ENCODE data around the gene BMS1.
"Not testable (repeated sequence)": the region's sequence is repeated elsewhere in the genome, so short reads cannot be mapped to it uniquely, and the experiment has no call there.

Gene BMS1, protein sequence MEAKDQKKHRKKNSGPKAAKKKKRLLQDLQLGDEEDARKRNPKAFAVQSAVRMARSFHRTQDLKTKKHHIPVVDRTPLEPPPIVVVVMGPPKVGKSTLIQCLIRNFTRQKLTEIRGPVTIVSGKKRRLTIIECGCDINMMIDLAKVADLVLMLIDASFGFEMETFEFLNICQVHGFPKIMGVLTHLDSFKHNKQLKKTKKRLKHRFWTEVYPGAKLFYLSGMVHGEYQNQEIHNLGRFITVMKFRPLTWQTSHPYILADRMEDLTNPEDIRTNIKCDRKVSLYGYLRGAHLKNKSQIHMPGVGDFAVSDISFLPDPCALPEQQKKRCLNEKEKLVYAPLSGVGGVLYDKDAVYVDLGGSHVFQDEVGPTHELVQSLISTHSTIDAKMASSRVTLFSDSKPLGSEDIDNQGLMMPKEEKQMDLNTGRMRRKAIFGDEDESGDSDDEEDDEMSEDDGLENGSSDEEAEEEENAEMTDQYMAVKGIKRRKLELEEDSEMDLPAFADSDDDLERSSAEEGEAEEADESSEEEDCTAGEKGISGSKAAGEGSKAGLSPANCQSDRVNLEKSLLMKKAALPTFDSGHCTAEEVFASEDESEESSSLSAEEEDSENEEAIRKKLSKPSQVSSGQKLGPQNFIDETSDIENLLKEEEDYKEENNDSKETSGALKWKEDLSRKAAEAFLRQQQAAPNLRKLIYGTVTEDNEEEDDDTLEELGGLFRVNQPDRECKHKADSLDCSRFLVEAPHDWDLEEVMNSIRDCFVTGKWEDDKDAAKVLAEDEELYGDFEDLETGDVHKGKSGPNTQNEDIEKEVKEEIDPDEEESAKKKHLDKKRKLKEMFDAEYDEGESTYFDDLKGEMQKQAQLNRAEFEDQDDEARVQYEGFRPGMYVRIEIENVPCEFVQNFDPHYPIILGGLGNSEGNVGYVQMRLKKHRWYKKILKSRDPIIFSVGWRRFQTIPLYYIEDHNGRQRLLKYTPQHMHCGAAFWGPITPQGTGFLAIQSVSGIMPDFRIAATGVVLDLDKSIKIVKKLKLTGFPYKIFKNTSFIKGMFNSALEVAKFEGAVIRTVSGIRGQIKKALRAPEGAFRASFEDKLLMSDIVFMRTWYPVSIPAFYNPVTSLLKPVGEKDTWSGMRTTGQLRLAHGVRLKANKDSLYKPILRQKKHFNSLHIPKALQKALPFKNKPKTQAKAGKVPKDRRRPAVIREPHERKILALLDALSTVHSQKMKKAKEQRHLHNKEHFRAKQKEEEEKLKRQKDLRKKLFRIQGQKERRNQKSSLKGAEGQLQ

DNA sequence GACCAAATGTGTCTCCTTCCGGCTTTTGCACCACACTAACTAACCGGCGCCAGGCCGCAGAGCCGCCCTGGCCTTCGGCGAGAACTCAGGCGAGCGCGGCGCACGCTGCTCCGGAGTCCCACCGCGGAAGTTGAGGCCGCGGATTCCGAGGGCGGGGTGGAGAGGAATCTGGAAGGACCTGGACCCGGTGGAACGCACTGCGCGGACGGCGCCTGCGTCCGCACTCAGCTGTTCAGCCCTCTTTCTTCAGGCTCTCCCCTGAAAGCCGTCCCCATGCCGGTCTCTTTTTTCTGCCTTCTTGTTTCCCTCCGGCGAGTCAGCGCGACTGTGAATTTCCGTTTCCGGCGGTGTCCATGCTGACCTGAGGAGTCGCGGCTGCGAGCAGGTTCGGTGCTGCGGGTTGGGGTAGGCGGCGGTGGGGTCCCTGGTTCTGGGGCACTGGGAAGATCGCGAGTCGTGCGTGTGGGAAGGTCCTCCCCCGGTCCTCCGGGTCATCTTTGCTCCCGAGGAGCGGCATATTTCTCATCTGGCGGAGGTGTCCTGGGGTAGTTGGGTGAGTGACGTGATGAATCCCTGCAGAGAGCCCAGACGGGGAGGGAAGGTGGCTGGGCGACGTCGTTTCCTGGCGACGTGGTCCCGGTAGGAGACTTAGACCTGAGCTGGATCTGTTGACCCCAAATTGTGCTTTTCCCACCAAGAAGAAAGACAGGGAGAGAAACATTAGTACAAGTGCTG is at the start of gene BMS1:
Gene BMS1 (plus strand): TSS at position 350 of the 735 bp plus-strand sequence. CDS start 1,600 bp downstream, outside the sequence.
- DNase-seq (ENCODE audit: low spot score) = peak; percentile 61

GRCh38 chr10:42734536-42734935 is 48.1 kb upstream of the BMS1 start:
- peak; percentile 26 for DNase-seq (ENCODE audit: low spot score)

DNA sequence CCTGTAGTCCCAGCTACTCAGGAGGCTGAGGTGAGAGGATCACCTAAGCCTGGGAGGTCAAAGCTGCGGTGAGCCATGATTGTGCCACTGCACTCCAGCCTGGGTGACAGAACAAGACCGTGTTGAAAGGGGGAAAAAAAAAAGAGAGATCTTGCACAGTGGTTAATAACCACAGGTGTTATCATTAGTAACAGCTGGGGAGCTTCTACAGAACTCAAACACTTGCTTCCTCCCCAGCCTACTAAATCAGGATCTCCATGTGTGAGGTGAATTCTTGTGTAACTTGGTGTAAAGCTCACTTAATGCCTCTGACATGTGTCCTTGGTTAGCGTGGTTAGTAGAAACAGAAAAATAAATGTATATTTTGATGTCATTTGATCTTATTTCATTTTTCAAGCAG is 43.9 kb upstream of the BMS1 start:
- DNase-seq (ENCODE audit: low spot score) = no peak

GRCh38 chr10:42741536-42741935 is 41.1 kb upstream of the BMS1 start:
- not testable (repeated sequence) for DNase-seq (ENCODE audit: low spot score)

DNA sequence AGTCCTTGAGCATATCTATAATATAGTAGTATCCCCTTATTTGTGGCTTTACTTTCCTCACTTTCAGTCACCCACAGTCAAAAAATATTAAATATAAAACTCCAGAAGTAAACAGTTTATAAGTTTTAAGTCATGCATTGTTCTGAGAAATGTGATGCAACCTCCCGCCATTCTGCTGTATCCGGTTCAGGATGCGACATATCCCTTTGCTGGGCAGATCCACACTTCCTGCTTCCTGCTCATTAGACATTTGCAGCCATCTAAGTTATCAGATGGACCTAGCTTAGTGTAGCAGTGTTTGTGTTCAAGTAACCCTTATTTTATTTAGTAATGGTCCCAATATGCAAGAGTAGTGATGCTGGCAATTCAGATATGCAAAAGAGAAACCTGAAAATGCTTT is 38.9 kb upstream of the BMS1 start:
- no peak for DNase-seq (ENCODE audit: low spot score)

- no peak for DNase-seq (ENCODE audit: low spot score)
Measured at GRCh38 chr10:42744134-42744701, 38.4 kb upstream of the BMS1 start.

- peak; percentile 28 for DNase-seq (ENCODE audit: low spot score)
Measured at GRCh38 chr10:42753126-42753506, 29.5 kb upstream of the BMS1 start.

DNA sequence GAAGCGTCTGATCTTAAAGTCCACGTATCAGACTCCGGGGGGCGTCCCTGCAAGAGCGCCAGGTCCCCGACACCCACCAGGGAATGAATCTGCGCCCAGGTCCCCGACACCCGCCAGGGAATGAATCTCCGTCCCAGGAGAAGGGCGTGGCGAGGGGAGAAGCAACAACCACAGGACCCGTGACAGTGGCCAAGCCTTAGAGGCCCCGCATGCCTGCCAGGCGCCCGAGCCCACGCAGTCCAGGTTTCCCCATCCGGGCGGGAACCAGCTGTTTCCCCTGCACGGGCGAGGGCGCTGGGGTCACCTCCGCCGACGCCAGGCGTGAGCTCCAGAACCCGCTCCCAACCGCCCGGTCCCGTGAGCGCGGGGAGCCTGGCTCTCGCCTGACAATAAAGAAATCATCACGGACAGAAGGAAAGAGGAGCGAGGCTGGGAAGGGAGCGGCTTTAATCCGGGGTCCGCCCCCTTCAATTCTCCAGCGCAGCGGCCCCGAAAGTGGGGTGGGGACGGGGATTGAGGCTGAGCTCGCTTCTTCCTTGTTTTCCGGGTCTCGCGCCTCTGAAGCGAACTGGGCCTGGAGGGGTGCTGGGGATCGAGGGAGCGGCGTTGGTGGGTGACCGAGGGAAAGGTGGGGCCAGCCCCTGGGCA is 29.0 kb upstream of the BMS1 start:
- no peak for DNase-seq (ENCODE audit: low spot score)

DNA sequence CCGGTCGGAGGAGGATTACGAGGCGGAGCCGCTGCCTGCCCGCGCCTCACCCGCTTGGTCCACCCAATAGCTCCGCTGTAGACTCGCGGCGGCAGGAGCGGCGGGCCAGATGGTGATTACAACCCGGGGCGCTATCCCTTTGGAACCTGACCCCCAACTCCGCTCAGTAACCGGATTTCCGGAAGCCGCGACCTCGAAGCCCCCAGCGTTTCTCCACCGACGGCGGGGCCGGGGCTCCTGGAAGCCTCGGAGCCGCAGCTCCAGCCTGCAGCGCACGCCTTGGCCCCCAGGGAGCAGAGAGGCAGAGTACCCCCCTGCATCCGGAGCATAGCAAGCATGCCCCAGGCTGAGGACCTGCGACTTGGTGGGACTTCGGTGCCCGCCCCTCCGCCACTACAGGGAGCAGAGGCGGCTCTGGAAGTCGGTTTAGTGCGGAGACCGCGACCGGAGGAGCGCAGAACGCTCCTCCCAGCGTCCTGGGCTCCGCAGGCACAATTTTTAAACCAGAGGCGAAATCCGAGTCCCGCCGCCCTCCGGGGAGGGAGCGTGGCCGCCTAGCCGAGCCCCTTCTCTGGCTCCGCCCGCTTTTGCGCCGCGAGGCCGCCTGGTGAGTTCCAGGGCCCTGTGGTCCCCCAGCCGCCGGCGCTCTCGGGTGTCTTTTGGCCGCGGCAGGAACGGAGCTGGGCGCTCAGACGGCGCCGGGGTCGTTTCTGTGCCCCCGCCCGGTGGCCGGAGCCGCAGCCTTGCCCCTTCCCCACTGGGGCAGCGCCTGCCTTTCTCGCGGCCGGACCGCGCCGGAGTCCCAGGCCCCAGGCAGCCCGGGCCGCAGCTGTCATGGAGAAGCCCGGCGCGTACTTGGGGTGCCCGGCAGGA is 28.2 kb upstream of the BMS1 start:
- DNase-seq (ENCODE audit: low spot score) = no peak

- no peak for DNase-seq (ENCODE audit: low spot score)
Measured at GRCh38 chr10:42755028-42755451, 27.6 kb upstream of the BMS1 start.

DNA sequence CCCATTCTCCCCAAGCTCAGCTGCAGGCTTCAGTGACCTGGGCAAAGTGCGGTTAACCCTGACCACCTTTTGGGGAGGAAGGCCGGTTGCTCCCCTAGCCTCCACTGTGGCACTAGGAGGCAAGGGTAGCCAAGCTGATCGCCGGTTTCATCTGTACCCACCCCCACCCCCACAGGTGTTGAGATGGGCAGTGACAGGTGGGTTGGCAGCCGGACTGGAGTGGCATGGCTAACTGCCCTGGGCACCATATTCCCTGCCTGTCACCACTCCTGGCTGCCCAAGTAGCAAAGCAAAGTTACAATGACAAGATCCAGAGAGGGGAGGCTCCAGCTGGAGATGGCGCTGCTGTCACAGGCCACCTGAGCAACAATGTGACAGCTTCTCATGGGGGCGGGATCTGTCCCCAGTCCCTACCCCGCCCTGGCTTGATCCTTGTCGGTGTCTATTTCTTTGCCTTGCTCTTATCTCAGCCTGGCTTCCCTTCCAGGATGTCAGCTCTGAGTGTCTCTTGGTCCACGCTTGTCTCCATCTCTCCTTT is 27.0 kb upstream of the BMS1 start:
- no peak for DNase-seq (ENCODE audit: low spot score)

GRCh38 chr10:42767906-42768305 is 14.7 kb upstream of the BMS1 start:
- no peak for DNase-seq (ENCODE audit: low spot score)

DNA sequence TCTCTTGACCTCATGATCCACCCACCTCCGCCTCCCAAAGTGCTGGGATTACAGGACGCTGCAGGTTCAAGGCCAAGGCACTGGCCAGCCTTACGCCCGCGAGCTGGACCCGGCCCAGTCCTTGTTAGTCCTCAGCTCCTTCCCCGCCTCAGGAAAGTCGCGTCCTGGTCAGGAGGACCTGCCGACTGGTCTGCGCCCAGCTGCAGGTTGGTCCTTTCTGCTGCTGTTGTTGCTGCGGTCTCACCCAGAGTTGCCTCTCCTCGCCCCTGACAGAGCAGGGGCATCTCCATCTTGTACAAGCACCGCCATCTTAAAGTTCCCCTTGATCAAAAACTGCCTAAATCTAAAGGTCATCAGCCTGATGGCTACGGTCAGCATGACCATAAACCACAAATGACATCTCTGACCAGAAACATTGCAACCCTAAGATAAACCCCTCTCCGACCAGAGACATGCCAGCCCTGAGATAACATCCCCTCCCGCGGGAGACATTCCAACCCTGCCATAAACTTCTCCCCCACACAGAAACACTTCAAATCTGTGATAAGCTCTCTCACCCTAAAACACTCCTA is 13.9 kb upstream of the BMS1 start:
- no peak for DNase-seq (ENCODE audit: low spot score)

DNA sequence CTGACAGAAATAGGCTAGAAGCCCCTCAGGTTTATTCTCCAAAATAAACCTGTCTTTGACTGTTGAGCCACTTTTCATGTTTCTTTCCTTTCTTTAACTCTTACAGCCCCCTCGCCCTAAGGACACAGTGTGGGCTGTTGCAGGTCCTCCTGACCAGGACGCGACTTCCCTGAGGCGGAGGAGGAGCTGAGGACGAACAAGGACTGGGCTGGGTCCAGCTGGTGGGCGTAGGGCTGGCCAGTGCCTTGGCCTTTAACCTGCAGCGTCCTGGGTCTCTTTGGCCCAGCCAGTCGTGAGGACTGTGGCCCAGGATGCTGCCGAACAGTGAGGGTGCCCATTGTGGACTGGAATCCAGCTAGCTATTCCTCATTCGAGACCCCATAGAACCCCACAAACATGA is 13.4 kb upstream of the BMS1 start:
- DNase-seq (ENCODE audit: low spot score) = no peak

GRCh38 chr10:42769673-42770072 is 12.9 kb upstream of the BMS1 start:
- DNase-seq (ENCODE audit: low spot score) = no peak

- no peak for DNase-seq (ENCODE audit: low spot score)
Measured at GRCh38 chr10:42776681-42777080, 5.9 kb upstream of the BMS1 start.

- DNase-seq (ENCODE audit: low spot score) = no peak
Measured at GRCh38 chr10:42780456-42780855, 2.1 kb upstream of the BMS1 start.

DNA sequence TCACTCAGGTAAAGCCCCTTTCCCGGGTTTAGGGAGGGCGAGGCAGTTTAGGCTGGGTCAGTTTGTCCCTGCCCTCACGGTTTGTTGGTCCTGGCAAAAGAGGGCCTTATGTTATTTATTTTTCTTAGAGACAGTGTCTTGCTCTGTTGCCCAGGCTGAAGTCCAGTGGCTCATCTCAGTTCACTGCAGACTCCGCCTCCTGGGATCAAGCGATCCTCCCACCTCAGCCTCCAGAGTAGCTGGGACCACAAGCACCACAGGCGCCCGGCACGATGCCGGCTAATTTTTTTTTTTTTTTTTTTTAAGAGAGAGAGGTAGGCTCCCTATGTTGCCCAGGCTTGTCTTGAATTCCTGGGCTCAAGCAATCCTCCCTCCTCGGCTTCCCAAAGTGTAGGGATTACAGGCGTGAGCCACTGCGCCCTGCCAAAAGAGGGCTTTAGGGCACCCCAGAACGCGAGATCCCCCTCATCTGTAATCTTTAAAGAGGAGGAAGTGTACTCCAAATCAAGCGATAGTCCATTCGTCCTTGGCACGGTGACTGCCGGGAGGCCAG is 626 bp upstream of the BMS1 start:
- no peak for DNase-seq (ENCODE audit: low spot score)

DNA sequence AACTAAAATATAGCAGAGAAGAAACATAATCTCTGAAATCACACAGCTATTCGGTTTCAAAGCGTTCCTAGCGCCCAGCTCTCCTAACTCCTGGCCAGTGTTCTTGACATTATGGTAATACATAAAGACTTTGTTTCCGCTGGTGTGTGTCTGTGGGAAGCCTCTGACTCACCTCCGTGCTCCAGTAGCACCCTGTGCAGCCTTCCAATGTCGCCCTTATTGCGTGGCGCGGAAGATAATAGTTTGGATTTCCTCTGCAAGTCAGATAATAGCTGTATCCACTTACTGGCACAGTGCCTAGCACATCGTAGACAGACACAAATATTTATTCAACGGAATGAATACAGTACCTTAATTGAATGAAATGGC is 570 bp downstream of the BMS1 start:
- peak; percentile 22 for DNase-seq (ENCODE audit: low spot score)
